Body of pancreas (tissue), 4 donors: ENCODE results near the gene TNRC6B. TPM values are rescaled to one million over a fixed set of nuclear protein-coding genes. Genes with fewer than 3 reads are reported as not detected.

Experiments used
- ATAC-seq: fragments of 150-250 bp; one replicate; pipeline ENCODE4 v1.9.1; 2016
- DNase-seq, 4 donors: peaks; one replicate each; pipeline ENCODE4 v3.0.0-alpha.2; 2019
- H3K27ac ChIP-seq, 4 donors: fragments of 200-600 bp; sonication (generic); 1 replicate in 3 of 4; 2 replicates in 1 of 4; pipeline versions ENCODE4 v1.5.1 to v1.6.1; 2016 to 2019; ENCODE audit warnings: mild to moderate bottlenecking in 1 of 4, mixed read lengths in 1 of 4, moderate library complexity in 1 of 4
- H3K27me3 ChIP-seq, 2 donors: fragments of 200-600 bp; sonication (generic); one replicate each; pipeline ENCODE4 v1.6.0; 2016; ENCODE audit warnings: mild to moderate bottlenecking in 1 of 2
- H3K36me3 ChIP-seq, 2 donors: fragments of 200-600 bp; sonication (generic); replicated peaks in 1 of 2; 2 replicates each; pipeline ENCODE4 v1.5.1; 2016; ENCODE audit warnings: low read depth in 2 of 2; ENCODE audit not compliant: insufficient read depth in 1 of 2
- H3K4me1 ChIP-seq: fragments of 200-600 bp; sonication (generic); one replicate; pipeline ENCODE4 v1.6.0; 2016
- H3K4me3 ChIP-seq, 2 donors: fragments of 200-600 bp; sonication (generic); 1 replicate in 1 of 2; 2 replicates in 1 of 2; pipeline ENCODE4 v1.5.1; 2016 to 2019
- H3K9me3 ChIP-seq, 3 donors: fragments of 200-600 bp; sonication (generic); 1 replicate in 2 of 3; 2 replicates in 1 of 3; pipeline ENCODE4 v1.5.1; 2016
- CTCF ChIP-seq, 7 experiments: fragments of 450-650 bp in 4 of 7; fragments of 200-600 bp in 3 of 7; sonication (generic) in 3 of 7; IDR thresholded peaks; one replicate each; pipeline ENCODE4 v1.5.1; 2016 to 2019; ENCODE audit warnings: antibody characterized with exemption in 7 of 7
- POLR2A ChIP-seq, 3 donors: fragments of 450-650 bp; IDR thresholded peaks; one replicate each; pipeline ENCODE4 v1.6.1; 2016; ENCODE audit warnings: antibody characterized with exemption in 3 of 3, mild to moderate bottlenecking in 2 of 3
- WGBS, 2 donors: methylation state at CpG; one replicate each; pipeline ENCODE4 v1.1.5; 2017; 5-methylcytosine and 5-hydroxymethylcytosine counted together
- intact Hi-C: fragments of 100-400 bp; cut with DNase I; formaldehyde crosslinking; loops from one replicate; pipeline ENCODE4 v1.15.1; 2023
- total RNA-seq, 2 donors: library from RNA; depleted of rRNA; stranded (reverse); fragments of >200 nt; gene quantifications; one replicate each; pipeline ENCODE4 v1.1.0, GENCODE V29; 2016

The TNRC6B gene
- total RNA-seq, 2 donors from 2014 or later = 25.2 to 39.9 TPM

GRCh38 chr22:40302149-40302548 lies 124.4 kb downstream of the TNRC6B start:
- no peak for DNase-seq
- Histone ChIP-seq H3K27me3 (no peaks in the 10 kb centered on the region), H3K27ac (no peak overlapping the region), H3K4me1 (no peaks in the 10 kb centered on the region), H3K9me3 (no peaks in the 10 kb centered on the region), H3K4me3 (no peak overlapping the region), H3K36me3 (peaks cover 0 to 14% of the 10 kb centered on the region in 2 donors)
- intact Hi-C loops = no loop called here
- TF ChIP-seq CTCF (IDR thresholded peaks at IDR 0.05) (no peak), POLR2A (IDR thresholded peaks at IDR 0.05) (no peak)
- WGBS, 2 donors = 92 to 96% methylated on average over 11 of the region's 11 CpGs
- no peak for ATAC-seq

- TF ChIP-seq CTCF (IDR thresholded peaks at IDR 0.05) = no peak
- no peak for TF ChIP-seq POLR2A (IDR thresholded peaks at IDR 0.05)
- intact Hi-C loops = no loop called here
- no peak overlapping the region for H3K4me3 ChIP-seq
- WGBS, 2 donors = 96 to 98% methylated on average over 5 of the region's 5 CpGs
- H3K27ac ChIP-seq = no peak overlapping the region
- no peaks in the 10 kb centered on the region for H3K9me3 ChIP-seq
- ATAC-seq = no peak
- H3K36me3 ChIP-seq = peaks cover 3 to 24% of the 10 kb centered on the region in 2 donors
- H3K27me3 ChIP-seq = no peaks in the 10 kb centered on the region
- DNase-seq = no peak
- no peaks in the 10 kb centered on the region for H3K4me1 ChIP-seq
Measured at GRCh38 chr22:40305625-40306024, 127.9 kb downstream of the TNRC6B start.

- Histone ChIP-seq H3K4me1 (no peaks in the 10 kb centered on the region), H3K9me3 (no peaks in the 10 kb centered on the region), H3K36me3 (peaks cover 8 to 24% of the 10 kb centered on the region in 2 donors), H3K27ac (no peak overlapping the region), H3K27me3 (no peaks in the 10 kb centered on the region), H3K4me3 (no peak overlapping the region)
- no peak for ATAC-seq
- intact Hi-C loops = no loop called here
- WGBS, 2 donors = 88 to 90% methylated on average over 6 of the region's 6 CpGs
- no peak for TF ChIP-seq POLR2A (IDR thresholded peaks at IDR 0.05)
- no peak for TF ChIP-seq CTCF (IDR thresholded peaks at IDR 0.05)
- no peak for DNase-seq
Measured at GRCh38 chr22:40308999-40309573, 131.4 kb downstream of the TNRC6B start.

GRCh38 chr22:40309631-40310030 lies 131.9 kb downstream of the TNRC6B start:
- Histone ChIP-seq H3K27ac (no peak overlapping the region), H3K9me3 (no peaks in the 10 kb centered on the region), H3K27me3 (no peaks in the 10 kb centered on the region), H3K4me3 (no peak overlapping the region), H3K4me1 (no peaks in the 10 kb centered on the region), H3K36me3 (peaks cover 8 to 28% of the 10 kb centered on the region in 2 donors)
- TF ChIP-seq POLR2A (IDR thresholded peaks at IDR 0.05) (no peak), CTCF (IDR thresholded peaks at IDR 0.05) (no peak)
- no peak for ATAC-seq
- no peak for DNase-seq
- intact Hi-C loops = no loop called here

GRCh38 chr22:40310081-40310767 lies 132.5 kb downstream of the TNRC6B start:
- H3K27me3 ChIP-seq = no peaks in the 10 kb centered on the region
- ATAC-seq (no peak), DNase-seq (no peak)
- intact Hi-C loops = no loop called here
- no peak for TF ChIP-seq CTCF (IDR thresholded peaks at IDR 0.05)
- no peak for TF ChIP-seq POLR2A (IDR thresholded peaks at IDR 0.05)
- H3K36me3 ChIP-seq = peaks cover 8 to 28% of the 10 kb centered on the region in 2 donors
- H3K4me3 ChIP-seq = no peak overlapping the region
- H3K9me3 ChIP-seq = no peaks in the 10 kb centered on the region
- WGBS, 2 donors = 84 to 85% methylated on average over 9 of the region's 9 CpGs
- no peaks in the 10 kb centered on the region for H3K4me1 ChIP-seq
- H3K27ac ChIP-seq = no peak overlapping the region
